Stimulated activated CD8-positive, alpha-beta memory T cell treated with anti-CD3 and anti-CD28 coated beads, Interleukin-12 subunit alpha, Interleukin-12 subunit beta, amount 100 ng/mL, for 4 hours (primary cell): ENCODE results near the gene CCDC134.
A peak's percentile ranks its signal among the peaks of the same experiment; 100 is the strongest.

Experiments
- DNase-seq: peaks from one replicate; pipeline ENCODE4 v3.0.0-alpha.2; 2020; ENCODE audit warnings: low read depth

The CCDC134 gene

DNA sequence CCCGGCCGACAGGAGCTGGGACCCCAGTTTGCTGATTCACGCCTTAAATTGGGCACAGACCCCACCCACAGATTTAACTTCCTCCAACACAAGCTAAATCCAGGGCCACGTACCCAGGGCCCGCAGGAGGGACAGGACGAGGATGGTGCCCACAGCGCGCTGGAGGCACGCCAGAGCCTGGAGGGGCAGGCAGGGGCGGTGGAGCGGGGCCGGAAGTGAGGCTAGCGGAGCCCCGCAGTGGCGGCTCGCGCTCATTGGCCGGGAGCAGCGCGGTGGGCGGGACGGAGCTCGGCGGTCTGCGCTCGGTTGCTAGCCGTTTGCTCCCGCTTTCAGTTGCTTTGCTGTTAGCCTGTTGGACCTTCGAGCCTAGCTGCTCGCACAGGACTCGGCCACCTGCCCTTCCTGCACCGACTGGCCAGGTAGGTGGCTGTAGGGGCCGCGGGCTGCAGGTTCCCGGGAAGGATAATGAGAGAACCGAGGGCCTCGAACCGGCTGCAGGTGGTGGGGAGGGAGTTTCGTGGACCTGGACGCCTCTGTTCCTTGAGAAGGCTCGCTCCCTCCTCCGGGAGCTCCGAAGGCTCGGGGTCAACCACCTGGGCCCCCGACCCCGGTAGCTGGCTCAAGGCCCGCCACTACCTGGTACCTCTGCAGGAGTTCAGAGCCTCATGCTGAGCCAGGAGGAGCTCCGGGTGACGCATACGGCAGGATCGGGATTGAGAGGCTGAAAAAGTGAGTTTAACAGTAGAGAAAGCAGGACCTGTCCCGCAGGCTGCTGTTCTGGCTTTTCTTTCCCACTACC lies at the start of gene CCDC134:
CCDC134 (plus strand) TSS at position 332 of the 799 bp plus-strand sequence. CDS start 8,212 bp downstream, outside the sequence.
- DNase-seq = peak; percentile 86

DNA sequence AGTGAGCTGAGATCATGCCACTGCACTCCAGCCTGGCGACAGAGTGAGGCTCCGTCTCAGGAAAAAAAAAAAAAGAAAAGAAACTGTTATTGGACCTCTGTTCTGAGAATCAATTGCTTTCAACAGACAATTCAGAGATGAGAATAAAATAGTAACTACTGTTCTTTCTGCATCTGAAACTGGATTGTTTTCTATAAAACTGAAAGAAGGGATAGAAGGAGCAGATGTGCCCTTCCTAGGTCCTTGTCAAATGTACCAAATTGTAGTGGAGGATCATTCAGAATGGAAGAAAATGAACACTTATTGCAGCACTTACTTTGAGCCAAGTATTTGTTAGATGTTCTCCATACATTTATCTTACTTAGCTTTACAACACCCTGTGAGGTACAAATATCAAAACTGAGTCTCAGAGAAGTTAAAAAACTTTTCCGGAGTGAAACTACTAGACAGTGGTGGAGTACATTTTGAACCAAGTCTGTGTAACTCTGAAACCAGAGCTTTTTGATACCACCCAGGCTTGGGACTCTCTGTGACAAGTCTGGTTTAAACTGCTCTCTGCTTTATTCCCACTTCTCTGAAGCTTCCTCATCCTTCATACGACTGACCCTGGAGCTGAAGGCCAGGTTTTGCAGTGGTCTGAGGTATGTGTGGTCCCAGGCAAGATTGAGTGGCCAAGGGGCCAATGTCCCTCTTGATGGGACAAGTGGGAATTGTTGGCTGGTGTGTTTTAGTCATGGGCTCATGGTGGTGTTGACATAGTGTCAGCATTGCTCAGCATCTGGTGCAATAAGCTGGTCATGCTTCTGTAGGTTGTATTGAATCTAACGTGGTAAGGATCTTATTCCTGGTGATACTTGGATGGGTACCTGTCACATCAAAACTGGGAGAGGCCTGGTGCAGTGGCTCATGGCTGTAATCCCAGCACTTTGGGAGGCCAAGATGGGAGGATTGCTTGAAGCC lies 48.2 kb upstream of the CCDC134 start:
- DNase-seq = no peak

DNA sequence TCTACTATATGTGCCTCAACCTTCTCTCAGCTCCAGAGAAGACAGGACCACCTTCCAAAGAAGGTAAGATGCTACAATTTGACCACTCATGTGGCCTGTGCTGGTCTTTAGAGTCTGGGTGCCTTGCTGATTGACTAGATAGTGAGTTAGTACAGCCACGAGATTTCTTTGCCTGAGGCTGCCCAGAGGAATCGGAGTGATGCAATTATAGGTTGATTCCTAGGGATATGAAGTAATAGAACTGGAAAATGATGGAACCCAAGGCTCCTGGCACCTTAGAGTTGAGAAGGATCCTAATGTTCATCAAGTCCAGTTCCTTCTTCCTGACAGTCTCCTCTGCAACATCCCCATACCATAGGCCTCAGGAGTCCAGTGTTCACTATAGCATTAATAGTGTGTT lies 46.5 kb upstream of the CCDC134 start:
- no peak for DNase-seq

DNA sequence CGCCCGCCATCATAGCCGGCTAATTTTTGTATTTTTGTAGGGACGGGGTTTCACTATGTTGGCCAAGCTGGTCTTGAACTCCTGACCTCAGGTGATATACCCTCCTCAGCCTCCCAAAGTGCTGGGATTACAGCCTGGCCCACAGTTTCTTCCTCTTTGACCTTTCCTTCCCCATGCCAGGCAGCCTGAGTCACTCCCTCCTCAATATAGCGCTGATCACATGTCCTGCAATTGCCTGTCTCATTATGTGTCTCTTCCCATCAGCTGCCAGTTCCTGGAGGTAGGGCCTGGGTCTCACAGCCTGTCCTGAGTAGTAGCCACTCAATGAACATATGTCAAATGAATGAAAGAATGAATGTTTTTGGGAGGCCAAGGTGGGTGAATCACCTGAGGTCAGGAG lies 43.0 kb upstream of the CCDC134 start:
- no peak for DNase-seq

DNA sequence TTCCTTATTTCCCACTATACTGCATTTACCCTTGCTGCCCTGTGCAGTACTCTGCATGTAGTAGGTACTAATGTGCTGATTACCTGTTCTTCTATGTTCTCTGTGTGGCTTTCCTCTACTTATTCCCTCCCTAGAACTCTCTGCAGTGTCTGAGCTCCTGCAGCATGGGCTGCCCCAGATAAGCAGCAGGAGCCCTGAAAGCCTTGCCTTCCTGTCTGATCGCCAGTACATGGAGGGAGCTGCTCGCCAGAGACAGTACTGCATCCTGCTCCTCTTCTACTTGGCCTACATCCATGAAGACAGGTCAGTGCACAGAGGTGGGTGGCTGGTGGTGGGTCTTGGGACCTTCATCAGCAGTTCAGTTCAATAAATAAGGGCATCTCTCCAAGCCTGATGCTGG lies 42.2 kb upstream of the CCDC134 start:
- DNase-seq = no peak

DNA sequence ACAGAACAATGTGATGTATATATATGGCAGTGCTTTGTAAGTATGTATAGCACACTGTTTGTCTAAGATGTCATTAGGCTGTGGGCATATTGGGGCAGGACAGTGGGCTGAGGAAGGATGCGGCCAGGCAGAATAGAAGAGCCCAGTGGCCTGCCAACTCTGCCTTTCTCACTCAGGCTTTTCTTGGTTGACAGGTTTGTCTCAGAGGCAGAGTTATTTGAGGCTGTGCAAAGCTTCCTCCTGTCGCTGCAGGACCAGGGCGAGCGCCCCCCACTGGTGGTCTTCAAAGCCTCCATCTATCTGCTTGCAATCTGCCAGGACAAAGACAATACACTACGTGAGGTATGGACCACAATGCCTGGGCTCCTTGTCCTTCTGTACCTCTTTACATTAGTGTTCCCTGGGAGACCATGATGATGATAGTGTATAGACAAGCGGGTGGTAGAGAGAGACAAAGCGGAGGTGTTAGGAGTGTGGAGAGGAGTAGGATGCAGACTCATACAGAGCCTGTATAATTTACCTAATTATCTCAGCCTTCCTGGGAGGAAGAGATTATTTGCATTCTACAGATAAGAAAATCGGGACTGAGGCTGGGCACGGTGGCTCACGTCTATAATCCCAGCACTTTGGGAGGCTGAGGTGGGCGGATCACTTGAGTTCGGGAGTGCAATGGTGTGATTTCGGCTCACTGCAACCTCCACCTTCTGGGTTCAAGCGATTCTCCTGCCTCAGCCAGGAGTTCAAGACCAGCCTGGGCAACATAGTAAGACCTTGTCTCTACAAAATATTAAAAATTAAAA lies 37.3 kb upstream of the CCDC134 start:
- no peak for DNase-seq

DNA sequence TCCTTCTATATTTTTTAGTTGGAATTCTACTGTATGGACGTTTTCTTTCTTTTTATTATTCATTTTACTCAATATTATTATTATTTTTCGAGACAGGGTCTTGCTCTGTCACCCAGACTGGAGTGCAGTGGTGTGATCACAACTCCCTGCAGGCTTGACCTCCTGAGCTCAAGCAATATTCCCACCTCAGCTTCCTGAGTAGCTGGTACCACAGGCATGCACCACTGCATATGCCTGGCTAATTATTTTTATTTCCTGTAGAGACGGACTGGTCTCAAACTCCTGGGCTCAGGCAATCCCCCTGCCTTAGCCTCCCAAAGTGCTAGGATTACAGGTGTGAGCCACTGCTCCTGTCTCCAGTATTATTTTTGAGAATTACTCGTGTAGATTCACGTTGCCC lies 34.0 kb upstream of the CCDC134 start:
- no peak for DNase-seq

DNA sequence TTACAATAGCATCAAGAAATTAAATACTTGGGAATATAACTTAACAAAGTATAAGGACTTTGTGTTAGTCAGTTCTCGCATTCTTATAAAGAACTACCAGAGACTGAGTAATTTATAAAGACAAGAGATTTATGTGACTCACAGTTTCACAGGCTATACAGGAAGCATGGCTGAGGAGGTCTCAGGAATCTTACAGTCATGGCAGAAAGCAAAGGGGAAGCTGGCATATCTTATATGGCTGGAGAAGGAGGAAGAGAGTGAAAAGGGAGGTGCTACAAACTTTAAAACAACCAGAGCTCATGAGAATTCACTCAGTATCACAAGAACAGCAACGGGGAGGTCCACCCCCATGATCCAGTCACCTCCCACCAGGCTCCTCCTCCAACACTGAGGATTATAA lies 32.0 kb upstream of the CCDC134 start:
- DNase-seq = no peak

DNA sequence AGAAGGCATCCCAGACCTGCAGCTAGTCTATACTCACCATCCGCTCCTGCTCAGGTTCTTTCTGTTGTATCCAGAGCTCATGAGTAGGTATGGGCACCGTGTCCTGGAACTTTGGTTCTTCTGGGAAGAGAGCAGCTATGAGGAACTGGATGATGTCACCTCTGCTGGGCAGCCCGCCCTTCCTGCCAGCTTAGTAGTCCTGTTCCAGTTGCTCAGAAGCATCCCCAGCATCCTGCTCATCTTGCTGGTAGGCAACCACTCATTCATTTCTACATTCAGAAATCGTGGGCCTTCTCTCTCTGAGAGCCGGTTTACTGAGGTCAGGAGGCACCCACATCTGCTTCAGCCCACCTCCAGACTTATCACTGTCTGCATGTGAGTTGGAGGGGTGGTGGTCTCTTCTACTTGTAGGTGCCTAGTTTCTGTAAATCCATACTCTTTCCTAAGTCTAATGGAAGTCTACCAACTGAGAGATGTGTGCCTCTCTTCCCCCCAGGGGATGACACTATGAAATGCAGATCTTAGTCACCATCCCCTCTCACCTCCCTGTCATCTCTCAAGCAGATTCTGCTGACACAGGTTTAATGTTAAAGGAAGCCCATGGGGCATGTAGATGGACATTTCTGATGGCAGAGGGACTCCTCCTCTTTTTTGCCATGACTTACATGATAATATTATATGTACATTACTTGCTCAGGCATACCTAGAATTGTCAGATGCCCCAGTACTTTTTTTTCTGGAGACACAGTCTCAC lies 29.6 kb upstream of the CCDC134 start:
- no peak for DNase-seq

DNA sequence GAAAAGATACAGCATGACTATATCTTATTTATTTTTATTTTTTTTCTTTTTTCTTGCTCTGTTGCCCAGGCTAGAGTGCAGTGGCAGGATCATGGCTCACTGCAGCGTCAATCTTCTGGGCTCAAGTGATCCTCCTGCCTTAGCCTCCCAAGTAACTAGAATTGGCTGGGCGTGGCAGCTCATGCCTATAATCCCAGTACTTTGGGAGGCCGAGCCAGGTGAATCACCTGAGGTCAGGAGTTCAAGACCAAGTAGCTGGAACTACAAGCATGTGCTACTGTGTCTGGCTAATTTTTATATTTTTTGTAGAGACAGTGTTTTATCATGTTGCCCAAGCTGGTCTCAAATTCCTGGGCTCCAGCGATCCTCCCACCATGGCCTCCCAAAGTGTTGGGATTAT lies 28.3 kb upstream of the CCDC134 start:
- DNase-seq = no peak

DNA sequence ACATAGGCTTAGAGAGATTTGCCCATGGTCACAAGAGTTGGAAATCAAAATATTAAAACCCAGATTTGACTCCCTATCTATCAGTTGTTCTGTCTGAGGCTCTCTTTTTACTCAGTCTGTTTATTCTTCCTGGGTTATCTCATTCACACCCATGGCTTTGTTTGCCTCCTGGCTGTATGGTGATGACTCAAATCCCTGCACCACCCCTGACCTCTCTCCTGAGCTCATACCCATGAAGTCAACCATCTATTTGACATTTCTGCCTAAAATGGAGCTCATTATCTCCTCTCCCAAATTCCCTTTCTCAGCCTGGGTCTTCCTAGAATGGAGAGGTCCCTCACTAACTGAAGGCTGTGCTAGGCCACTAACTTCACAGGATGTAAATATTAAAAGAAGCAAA lies 27.8 kb upstream of the CCDC134 start:
- no peak for DNase-seq

DNA sequence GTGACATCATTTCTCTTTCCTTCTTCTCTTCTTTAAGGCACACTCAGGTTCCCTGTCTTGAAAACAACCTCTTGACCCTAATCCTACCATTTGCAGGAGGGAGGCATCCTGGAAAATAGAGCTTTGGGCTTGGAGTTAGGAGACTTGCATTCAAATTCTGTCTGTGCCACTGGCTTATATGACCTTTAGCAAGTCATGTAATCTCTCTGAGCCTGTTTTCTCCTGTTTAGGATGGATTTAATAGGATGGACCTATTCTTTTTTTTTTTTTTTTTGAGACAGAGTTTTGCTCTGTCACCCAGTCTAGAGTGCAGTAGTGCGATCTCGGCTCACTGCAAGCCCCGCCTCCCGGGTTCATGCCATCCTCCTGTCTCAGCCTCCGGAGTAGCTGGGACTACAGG lies 25.1 kb upstream of the CCDC134 start:
- DNase-seq = no peak

DNA sequence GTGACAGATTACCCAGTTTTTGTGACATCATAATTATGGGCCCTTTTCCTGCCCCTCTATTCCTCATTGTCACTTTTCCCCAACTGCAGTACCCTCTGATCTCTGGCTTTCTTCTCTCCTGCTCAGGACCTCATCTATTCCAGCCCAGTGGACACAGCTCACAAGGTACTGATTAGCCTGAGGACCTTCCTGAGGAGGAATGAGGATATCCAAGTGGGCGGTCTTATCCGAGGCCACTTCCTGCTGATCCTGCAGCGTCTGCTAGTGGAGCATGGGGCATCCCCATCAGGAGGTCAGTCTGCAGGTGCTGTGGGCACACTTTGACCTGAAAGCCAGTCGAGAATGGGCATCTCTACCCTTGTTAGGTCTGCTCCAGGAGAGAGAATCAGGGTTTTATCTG lies 24.5 kb upstream of the CCDC134 start:
- no peak for DNase-seq

DNA sequence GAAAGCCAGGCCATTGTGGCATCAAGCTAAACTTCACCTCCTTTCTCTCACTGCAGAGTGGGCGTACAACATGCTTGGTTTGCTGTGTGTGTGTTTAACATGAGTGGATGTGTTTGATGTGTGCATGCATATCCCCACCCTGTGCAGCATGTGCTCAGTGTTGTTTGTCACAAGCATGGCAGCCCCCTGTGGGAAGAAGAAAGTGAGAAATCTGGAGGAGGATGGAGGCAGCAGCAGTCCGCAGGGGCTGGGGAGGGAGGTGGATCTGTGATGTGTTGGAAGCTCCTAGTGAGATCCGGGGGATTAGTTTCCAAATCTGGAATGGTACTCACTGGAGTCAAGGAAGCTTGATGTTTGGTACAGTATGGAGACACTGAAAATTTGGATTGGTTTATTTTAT lies 24.1 kb upstream of the CCDC134 start:
- no peak for DNase-seq

DNA sequence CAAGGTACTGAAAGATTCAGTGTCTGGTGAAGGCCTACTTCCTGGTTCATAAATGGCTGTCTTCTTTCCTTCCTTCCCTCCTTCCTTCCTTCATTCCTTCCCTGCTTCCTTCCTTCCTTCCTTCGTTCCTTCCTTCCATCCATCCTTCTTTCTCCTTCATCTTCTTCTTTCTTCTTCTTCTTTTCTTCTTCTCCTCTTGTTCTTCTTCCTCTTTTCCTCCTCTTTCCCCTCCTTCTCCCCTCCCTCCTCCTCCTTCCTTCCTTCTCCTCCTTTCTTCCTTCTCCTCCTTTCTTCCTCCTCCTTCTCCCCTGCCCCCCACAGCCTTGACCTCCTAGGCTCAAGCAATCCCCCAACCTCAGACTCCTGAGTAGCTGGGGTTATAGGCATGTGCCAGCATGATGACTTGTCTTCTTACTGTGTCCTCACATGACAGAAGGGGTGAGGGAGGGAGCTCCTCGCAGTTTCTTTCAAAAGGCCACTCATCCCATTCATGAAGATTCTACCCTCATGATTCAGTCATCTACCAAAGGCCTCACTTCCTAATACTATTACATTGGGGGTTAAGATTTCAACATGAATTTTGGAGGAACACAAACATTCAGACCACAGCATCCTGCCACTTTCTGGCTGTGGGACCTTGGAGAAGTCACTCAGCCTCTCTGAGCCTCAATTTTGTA lies 22.6 kb upstream of the CCDC134 start:
- no peak for DNase-seq

DNA sequence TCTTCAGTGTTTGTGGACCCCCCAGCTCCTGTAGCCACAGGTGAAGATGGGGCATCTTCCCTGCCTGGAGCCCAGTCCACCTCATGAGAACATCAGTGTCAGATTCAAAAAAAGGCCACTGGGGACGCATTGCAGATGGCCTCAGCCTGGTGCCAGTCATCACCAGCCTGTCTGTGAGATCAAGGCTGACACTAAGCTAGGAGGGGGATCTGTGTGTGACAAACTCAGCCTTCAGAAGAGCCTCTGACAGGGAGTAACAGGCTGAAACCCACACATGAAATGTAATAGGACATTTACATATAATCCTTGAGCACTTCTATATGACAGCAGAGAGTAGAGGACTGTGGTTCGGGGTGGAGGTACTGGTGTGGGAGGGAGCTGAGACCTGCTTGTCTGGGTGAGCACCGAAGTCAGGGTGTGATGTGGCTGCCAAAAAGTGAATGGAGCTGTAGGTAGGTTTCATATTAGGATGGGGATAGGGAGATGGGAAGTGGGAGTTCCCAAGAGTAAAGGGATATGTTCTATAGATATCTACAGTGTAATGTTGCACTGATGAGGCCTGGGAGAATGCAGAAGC lies 20.5 kb upstream of the CCDC134 start:
- DNase-seq = no peak

DNA sequence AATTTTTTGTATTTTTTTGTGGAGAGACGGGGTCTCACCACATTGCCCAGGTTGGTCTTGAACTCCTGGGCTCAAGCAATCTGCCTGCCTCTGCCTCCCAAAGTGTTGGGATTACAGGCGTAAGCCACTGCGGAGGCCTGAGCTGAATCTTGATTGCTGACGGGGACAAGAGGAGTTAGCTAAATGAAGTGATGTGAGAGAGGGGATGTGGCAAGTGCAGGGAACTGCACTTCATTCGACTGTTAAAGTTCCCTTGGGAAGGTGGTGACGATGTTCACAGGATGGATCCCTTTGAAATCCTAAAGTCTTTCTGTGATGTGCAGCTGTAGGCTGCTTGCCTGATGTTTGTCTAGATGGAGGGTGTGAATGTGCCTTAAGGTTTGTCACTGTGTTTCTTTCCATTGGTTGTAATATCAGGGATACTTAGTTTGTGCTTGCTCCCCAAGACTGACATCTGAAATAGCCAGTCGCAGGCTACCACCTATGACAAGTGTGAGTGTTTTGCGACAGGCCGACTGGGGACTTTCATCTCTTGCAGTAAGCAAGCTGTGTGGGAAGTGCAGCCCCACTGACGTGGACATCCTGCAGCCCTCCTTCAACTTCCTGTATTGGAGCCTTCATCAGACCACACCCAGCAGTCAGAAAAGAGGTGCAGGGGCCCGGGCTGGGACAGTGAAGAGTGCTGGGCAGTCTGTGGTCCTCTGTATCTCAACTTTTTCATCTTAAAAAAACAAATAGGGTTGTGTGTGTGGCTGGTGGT lies 19.6 kb upstream of the CCDC134 start:
- DNase-seq = peak; percentile 68

DNA sequence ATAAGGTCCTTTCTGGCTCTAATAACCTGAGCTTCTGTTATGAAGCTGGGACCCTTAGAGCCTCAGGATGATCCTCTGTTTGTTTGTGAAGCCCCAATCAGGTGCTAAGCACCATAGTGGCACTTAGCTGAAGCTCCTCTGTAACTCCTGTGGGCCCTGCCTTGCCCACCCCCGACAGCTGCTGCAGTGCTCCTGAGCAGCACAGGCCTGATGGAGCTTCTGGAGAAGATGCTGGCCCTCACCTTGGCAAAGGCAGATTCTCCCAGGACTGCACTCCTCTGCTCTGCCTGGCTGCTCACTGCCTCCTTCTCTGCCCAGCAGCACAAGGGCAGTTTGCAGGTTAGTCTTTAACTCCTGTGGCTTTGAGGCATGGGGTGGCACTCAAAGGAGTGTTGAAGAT lies 19.0 kb upstream of the CCDC134 start:
- no peak for DNase-seq

DNA sequence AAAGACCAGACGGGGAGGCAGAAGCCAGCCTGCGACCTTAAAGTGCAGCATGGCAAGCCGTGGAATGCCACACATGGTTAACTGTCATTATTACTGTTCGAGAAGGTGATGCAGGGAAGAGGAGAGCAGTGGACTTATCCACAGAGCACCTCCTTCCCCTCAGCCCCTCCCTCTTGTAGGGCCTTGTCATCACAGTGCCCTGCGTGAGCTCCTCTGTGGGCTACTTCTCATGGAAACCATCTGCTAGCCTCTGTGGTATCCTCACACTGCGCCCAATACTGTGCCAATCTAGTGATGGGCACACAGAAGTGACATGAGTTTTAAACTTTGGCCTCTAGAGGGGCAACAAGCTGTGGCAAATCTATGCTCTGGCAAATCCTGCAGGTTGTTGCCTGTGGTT lies 18.2 kb upstream of the CCDC134 start:
- DNase-seq = no peak

DNA sequence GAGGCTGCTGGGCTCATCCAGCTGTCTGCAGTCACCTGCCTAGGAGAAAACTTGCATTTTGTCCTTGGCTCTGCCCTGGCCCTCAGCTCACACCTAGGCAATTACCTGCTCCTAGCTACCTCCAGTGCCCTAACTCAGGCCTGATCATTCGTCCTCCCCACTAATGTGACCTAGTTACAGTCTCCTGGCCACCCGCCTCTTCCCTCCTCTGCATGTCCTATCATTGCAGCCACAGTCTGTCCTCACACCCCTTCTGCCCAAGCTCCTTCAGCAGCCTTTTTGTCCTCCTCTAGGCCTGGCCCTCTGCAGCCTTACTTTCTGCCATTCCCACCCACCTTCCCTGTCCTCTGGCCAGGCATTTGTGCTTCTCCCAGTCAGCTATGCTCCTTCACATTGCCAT lies 17.7 kb upstream of the CCDC134 start:
- DNase-seq = no peak
